GM18907 (cell line): Measurements from ENCODE around the gene C20orf144.

Experiments used
- ATAC-seq: cut with Tn5 transposase; IDR thresholded peaks from one replicate; pipeline ENCODE4 v1.9.1; 2021; ENCODE audit warnings: mild to moderate bottlenecking, moderate library complexity; ENCODE audit not compliant: unreplicated experiment

Gene C20orf144

GRCh38 chr20:33649201-33649681 is 12.9 kb upstream of the C20orf144 start:
- ATAC-seq: no peak

- ATAC-seq: no peak
Measured at GRCh38 chr20:33650111-33650752, 11.9 kb upstream of the C20orf144 start.

- ATAC-seq: no peak
Measured at GRCh38 chr20:33650753-33651561, 11.2 kb upstream of the C20orf144 start.

- no peak for ATAC-seq
Measured at GRCh38 chr20:33651562-33652048, 10.5 kb upstream of the C20orf144 start.

DNA sequence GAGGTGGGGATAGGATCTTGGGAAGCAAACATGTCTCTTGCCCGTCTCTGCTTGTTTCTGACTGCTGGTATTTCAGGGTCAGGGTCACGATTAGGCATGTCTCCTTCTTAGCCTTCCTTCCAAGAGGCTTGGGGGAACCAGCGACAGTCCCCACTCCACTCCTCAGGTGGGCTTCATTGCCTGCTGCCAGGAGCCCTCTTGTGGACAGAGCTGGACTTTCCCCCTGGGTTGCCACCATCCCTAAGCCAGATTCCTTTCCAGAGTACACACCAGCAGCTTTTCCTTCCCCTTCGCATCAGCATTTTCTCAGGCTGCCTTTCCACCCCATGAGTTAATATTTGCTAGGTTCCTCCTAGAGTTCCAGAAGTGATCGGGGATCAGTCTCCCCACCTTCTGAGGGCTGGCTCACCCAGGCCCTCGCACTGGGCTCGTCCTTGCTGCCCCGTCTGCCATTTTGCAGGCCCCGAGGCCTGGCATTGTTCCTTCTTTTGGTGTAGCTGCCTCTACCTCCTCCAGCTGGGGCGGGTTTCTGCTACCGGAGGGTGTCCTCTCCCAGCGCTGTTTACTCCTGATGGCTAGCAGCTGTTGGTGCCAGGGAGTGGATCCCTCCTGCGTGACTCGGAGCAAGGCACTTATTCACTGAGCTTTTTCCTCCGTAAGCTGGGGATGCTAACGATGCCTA is 8.8 kb upstream of the C20orf144 start:
- ATAC-seq: no peak

GRCh38 chr20:33653900-33654596 is 8.1 kb upstream of the C20orf144 start:
- no peak for ATAC-seq

GRCh38 chr20:33654680-33655161 is 7.4 kb upstream of the C20orf144 start:
- no peak for ATAC-seq

DNA sequence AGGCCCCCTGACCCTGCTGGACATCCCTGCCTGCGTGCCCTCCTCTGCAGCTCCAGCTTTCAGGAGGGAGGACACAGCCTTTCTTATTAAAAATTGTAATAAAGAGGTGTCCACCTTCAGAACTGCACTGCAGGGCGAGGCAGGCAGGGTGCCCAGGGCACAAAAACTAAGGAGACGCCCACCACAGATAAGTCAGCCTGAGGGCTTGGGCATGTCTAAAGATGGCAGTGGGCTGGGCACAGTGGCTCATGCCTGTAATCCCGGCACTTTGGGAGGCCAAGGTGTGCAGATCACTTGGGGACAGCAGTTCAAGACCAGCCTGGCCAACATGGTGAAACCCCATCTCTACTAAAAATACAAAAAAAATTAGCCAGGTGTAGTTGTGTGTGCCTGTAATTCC is 7.0 kb upstream of the C20orf144 start:
- ATAC-seq: no peak

DNA sequence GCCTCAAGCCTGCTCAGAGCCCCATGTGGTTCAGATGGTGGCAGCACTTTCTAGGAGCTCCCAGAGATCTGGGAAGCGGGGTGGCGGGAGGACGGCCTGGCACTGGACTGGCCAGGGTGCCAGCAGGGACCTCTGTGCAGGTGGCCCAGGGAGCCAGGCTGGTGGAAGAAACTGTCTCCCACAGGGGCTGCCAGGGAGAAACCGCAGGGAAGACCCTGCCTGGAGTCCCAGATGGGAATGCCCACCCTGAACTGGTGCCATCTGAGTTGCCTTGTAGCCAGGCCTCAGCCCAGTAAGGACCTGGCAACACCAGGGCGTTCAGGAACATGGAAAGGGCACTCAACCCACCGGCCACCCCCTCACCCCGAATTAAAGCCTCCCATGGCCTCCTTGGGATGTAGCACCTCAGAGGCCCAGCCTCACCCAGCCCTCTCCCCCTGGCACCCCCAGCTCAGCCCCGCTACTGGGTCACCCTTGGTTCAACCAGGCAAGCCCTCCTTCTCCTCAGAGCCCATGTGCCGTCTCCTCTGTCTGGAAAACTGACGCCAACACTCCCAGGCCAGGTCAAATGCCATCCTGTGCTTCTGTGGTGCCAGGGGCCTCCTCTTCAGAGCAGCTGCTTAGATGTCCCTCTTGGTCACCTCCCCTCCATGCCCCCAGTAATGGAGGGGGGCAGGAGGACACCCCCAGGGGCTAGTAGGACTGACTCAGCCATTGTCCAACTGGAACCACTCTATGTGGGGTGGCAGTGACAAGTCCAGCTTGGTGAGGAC is 5.9 kb upstream of the C20orf144 start:
- ATAC-seq: no peak

DNA sequence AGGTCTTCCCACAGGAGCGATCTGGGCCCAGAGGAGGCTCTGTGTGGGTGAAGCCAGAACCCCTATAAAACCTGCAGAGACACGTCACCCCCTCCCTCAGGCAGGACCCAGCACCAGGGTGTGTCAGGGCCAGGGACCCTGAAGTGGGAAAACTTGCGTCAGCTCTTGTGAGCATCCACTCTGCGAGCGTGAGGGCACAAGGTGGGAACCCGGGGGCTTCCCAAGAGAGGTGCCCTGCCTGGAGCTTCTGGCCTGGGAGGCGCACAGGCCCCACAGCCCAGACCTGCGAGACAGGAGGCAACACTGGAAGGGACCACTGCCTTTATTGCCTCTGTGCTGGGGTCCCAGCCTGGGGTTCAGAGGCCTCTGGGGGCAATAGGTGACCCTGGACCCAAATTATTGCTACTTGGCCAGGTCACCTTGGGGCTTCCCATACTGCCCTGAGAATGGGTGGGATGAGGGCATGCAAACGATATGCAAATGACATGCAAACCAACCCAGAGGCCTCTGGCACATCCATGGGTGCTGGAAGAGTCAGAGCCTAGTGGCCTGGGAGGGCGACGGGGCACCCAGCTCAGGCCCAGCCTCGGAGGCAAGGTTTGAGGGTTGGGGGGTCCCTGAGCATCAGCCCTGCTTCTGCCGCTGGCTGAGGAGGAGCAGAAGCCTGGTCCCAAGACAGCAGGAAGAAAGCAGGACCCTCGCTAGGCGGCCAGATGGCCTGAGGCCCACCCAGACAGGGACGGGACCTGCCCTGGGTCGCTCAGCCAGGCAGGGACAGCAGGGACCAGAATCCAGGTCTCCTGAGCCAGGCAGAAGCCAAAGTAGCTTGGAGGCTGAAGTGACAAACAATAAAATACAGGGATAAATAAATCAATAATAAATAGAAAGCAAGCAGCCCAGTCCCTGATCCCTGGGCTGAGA is 5.1 kb upstream of the C20orf144 start:
- ATAC-seq: no peak

- no peak for ATAC-seq
Measured at GRCh38 chr20:33657704-33658095, 4.4 kb upstream of the C20orf144 start.

DNA sequence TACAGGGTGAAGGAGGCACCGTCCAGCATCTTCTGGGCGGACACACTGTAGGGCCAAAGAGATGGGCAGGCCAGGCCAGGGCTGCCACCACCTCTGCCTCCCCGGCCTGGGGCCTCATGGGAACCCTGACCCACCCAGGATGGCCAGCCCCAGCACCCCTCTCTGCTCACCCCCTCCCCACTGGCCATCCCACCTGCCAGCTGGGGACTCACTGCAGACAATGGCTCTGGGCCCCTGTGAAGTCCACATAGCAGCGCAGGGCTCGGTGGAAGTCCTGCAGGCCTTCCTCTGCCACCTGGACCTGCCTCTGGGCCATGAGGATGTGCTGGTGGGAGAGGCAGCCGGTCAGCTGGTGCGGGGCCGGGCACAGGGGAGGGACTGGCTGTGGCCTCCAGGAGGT is 3.6 kb upstream of the C20orf144 start:
- no peak for ATAC-seq

DNA sequence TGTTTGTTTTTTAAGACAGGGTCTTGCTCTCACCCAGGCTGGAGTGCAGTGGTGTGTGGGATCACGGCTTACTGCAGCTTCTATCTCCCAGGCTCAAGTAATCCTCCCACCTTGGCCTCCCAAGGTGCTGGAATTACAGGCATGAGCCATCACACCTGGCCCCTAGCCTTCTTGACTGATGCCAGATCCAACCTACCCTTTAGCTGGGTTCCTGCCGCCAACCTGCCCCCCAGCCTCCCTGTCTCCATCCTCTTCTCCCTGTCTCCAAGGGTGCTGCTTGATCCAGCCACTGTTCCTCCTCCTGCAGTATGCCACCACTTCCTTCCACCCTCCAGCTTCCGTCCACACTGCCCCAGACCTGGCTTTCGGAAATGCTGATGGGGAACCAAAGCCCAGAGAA is 3.2 kb upstream of the C20orf144 start:
- ATAC-seq: no peak

GRCh38 chr20:33659341-33660034 is 2.6 kb upstream of the C20orf144 start:
- ATAC-seq: no peak

DNA sequence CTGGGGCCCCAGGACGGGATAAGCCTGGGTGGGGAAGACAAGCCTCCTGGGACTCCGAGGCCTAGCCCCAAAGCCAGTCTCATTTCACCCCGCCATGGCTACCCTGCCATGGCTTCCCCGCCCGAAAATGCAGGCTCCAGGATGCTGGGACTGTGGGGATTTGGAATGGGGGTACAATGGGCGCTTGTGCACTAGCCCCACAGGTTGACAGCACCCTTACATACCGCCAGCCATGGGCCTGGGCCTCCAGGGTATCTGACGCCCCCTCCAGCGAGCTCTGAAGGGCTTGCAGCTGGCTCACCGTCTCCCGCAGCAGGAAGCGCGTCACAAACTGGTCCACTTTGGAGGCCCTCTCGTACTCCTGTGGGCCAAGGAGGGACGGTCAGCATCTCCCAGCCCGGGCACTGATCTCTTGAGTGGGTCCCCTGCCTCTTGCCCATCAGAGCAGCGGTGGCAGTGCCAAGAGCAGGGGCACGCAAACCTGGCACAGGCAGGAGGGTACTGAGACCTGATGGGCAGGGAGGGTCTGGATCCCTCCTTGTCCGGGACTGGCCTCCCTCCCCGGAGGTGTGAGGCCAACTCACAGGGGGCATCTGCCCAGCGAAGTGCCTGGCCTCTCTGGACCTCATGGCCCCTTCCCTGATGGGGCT is 2.0 kb upstream of the C20orf144 start:
- no peak for ATAC-seq

DNA sequence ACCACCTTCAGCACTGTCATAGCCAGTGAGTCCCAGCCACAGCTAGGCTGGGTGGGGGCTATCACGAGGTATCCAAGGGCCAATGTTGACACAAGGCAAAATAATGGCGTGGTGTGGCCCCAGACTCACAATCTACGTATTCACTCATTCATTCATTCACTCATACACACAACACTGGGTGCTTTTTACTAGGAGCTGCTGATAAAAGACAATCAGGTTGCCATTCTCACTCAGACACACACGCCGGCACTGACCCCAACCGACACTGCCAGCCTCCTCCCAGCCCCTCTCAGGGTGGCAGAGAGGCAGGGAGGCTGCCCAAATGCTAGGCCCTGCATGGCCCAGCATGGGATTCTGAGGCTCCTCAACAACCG is 1.5 kb upstream of the C20orf144 start:
- no peak for ATAC-seq

GRCh38 chr20:33663161-33664084 is 1.3 kb downstream of the C20orf144 start:
- peak; percentile 43 for ATAC-seq
